HEK293 (cell line): ENCODE measurements around the gene CADM4.

ENCODE experiments used
- CTCF ChIA-PET: fragments of 350-600 bp; formaldehyde crosslinking; extraction: SDS; loops from one replicate; lab custom pipeline; 2021; ENCODE audit warnings: antibody characterized with exemption; lab: Yijun Ruan, JAX
- POLR2A ChIA-PET: fragments of 300-600 bp; formaldehyde crosslinking; extraction: SDS; loops from one replicate; lab custom pipeline; 2020; ENCODE audit warnings: antibody characterized with exemption, inconsistent platforms; lab: Yijun Ruan, JAX
- H3K27ac ChIP-seq: fragments of 200-500 bp; sonication (Bioruptor generic); 2 replicates; pipeline ENCODE4 v1.5.1; 2014; ENCODE audit warnings: low read depth, low read length, control low read depth, inconsistent platforms; ENCODE audit errors: extremely low read depth
- H3K36me3 ChIP-seq, 2 experiments: fragments of 200-500 bp in 1 of 2; sonication (Bioruptor generic) in 1 of 2; 1 replicate in 1 of 2; 2 replicates in 1 of 2; pipeline ENCODE4 v1.5.1; 2014 to 2017; ENCODE audit warnings: inconsistent platforms in 2 of 2, low read length in 2 of 2; ENCODE audit not compliant: control insufficient read depth in 2 of 2, insufficient read depth in 1 of 2
- H3K4me1 ChIP-seq: fragments of 200-500 bp; sonication (Bioruptor generic); 2 replicates; pipeline ENCODE4 v1.5.1; 2014; ENCODE audit warnings: mild to moderate bottlenecking, low read length, inconsistent platforms; ENCODE audit not compliant: control insufficient read depth, insufficient read depth
- H3K4me3 ChIP-seq: 2 replicates; pipeline ENCODE4 v1.5.1; 2011; ENCODE audit warnings: low read depth, mild to moderate bottlenecking, control low read depth, low read length, moderate library complexity
- H3K9me3 ChIP-seq: fragments of 200-500 bp; sonication (Bioruptor generic); 2 replicates; pipeline ENCODE4 v1.5.1; 2014; ENCODE audit warnings: low read depth, low read length, inconsistent platforms; ENCODE audit not compliant: control insufficient read depth, insufficient read depth
- BCL11A ChIP-seq: fragments of 450-650 bp; formaldehyde crosslinking; IDR thresholded peaks from 2 replicates; pipeline ENCODE4 v1.5.1; 2016; ENCODE audit warnings: low read depth, missing biosample characterization, missing genetic modification characterization
- BCL11B ChIP-seq: fragments of 450-650 bp; formaldehyde crosslinking; IDR thresholded peaks from 2 replicates; pipeline ENCODE4 v1.5.1; 2016; ENCODE audit warnings: low read depth, missing biosample characterization, missing genetic modification characterization
- KLF10 ChIP-seq: fragments of 450-650 bp; IDR thresholded peaks from 2 replicates; pipeline ENCODE4 v1.5.1; 2018; ENCODE audit warnings: missing biosample characterization, mild to moderate bottlenecking, missing genetic modification characterization
- ZBTB10 ChIP-seq: fragments of 450-650 bp; formaldehyde crosslinking; IDR thresholded peaks from 2 replicates; pipeline ENCODE4 v1.5.1; 2016; ENCODE audit warnings: missing biosample characterization, missing genetic modification characterization
- ZNF148 ChIP-seq: fragments of 450-650 bp; formaldehyde crosslinking; IDR thresholded peaks from 2 replicates; pipeline ENCODE4 v1.5.0; 2017; ENCODE audit warnings: missing biosample characterization, missing genetic modification characterization, borderline replicate concordance
- ZNF324 ChIP-seq: fragments of 450-650 bp; formaldehyde crosslinking; IDR thresholded peaks from 2 replicates; pipeline ENCODE4 v1.5.1; 2016; ENCODE audit warnings: missing biosample characterization, missing genetic modification characterization
- ZNF837 ChIP-seq: fragments of 450-650 bp; formaldehyde crosslinking; IDR thresholded peaks from 2 replicates; pipeline ENCODE4 v1.5.1; 2016; ENCODE audit warnings: missing biosample characterization, missing genetic modification characterization
- ZSCAN18 ChIP-seq: fragments of 450-650 bp; formaldehyde crosslinking; IDR thresholded peaks from 2 replicates; pipeline ENCODE4 v1.5.1; 2016; ENCODE audit warnings: missing biosample characterization, missing genetic modification characterization
- TF ChIP-seq, protein P1 (sequence below): fragments of 450-650 bp; formaldehyde crosslinking; IDR thresholded peaks from 2 replicates; pipeline ENCODE4 v1.5.1; 2016; ENCODE audit warnings: missing biosample characterization, missing genetic modification characterization
- TF ChIP-seq, protein P2 (sequence below): fragments of 450-650 bp; formaldehyde crosslinking; IDR thresholded peaks from 2 replicates; pipeline ENCODE4 v1.5.1; 2016; ENCODE audit warnings: missing biosample characterization, missing genetic modification characterization, borderline replicate concordance

CADM4 gene

GRCh38 chr19:43596842-43597461 is 42.7 kb downstream of the CADM4 start:
- peak overlapping the region; percentile 54 for H3K4me3 ChIP-seq
- H3K4me1 ChIP-seq, result peaks cover 24% of the 10 kb centered on the region
- ChIA-PET POLR2A (interaction anchor here (0.5 to 4.1 kb wide), 18 partner anchors 9 to 355 kb away, joined by 3 to 49 read pairs (median 10); partner anchors contain the start of genes PINLYP, SMG9, XRCC1 and ZNF221), CTCF (interaction anchor here (0.6 to 6.1 kb wide), 16 partner anchors 19 to 1346 kb away, joined by 3 to 91 read pairs (median 4); partner anchors contain the start of gene ZNF428)
- H3K9me3 ChIP-seq, result no peaks in the 10 kb centered on the region
- H3K27ac ChIP-seq, result peak overlapping the region; percentile 95
- H3K36me3 ChIP-seq, result peaks cover 54 to 73% of the 10 kb centered on the region in 2 experiments
- TF ChIP-seq ZSCAN18 (tag by site-specific recombination), result no peak
- TF ChIP-seq, protein P1, sequence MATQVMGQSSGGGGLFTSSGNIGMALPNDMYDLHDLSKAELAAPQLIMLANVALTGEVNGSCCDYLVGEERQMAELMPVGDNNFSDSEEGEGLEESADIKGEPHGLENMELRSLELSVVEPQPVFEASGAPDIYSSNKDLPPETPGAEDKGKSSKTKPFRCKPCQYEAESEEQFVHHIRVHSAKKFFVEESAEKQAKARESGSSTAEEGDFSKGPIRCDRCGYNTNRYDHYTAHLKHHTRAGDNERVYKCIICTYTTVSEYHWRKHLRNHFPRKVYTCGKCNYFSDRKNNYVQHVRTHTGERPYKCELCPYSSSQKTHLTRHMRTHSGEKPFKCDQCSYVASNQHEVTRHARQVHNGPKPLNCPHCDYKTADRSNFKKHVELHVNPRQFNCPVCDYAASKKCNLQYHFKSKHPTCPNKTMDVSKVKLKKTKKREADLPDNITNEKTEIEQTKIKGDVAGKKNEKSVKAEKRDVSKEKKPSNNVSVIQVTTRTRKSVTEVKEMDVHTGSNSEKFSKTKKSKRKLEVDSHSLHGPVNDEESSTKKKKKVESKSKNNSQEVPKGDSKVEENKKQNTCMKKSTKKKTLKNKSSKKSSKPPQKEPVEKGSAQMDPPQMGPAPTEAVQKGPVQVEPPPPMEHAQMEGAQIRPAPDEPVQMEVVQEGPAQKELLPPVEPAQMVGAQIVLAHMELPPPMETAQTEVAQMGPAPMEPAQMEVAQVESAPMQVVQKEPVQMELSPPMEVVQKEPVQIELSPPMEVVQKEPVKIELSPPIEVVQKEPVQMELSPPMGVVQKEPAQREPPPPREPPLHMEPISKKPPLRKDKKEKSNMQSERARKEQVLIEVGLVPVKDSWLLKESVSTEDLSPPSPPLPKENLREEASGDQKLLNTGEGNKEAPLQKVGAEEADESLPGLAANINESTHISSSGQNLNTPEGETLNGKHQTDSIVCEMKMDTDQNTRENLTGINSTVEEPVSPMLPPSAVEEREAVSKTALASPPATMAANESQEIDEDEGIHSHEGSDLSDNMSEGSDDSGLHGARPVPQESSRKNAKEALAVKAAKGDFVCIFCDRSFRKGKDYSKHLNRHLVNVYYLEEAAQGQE (tag by site-specific recombination), result 0 out of 2 replicates have a peak, but pooled peaks have one; percentile 2
- TF ChIP-seq, protein P2, sequence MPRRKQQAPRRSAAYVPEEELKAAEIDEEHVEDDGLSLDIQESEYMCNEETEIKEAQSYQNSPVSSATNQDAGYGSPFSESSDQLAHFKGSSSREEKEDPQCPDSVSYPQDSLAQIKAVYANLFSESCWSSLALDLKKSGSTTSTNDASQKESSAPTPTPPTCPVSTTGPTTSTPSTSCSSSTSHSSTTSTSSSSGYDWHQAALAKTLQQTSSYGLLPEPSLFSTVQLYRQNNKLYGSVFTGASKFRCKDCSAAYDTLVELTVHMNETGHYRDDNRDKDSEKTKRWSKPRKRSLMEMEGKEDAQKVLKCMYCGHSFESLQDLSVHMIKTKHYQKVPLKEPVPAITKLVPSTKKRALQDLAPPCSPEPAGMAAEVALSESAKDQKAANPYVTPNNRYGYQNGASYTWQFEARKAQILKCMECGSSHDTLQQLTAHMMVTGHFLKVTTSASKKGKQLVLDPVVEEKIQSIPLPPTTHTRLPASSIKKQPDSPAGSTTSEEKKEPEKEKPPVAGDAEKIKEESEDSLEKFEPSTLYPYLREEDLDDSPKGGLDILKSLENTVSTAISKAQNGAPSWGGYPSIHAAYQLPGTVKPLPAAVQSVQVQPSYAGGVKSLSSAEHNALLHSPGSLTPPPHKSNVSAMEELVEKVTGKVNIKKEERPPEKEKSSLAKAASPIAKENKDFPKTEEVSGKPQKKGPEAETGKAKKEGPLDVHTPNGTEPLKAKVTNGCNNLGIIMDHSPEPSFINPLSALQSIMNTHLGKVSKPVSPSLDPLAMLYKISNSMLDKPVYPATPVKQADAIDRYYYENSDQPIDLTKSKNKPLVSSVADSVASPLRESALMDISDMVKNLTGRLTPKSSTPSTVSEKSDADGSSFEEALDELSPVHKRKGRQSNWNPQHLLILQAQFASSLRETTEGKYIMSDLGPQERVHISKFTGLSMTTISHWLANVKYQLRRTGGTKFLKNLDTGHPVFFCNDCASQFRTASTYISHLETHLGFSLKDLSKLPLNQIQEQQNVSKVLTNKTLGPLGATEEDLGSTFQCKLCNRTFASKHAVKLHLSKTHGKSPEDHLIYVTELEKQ (tag by site-specific recombination), result no peak
- TF ChIP-seq ZNF148 (tag by site-specific recombination), result no peak
- peak; percentile 82; the same call in 1 of the 2 replicates for TF ChIP-seq BCL11B (tag by site-specific recombination)
- peak; percentile 16; the same call in 1 of the 2 replicates for TF ChIP-seq ZBTB10
- TF ChIP-seq ZNF324 (tag by site-specific recombination), result no peak
- TF ChIP-seq KLF10, result no peak
- 0 out of 2 replicates have a peak, but pooled peaks have one; percentile 51 for TF ChIP-seq BCL11A (tag by site-specific recombination)
- TF ChIP-seq ZNF837 (tag by site-specific recombination), result no peak
